Gastroesophageal sphincter (tissue), 3 donors: ENCODE data around the gene CTNNA3.

Source experiments
- CTCF ChIP-seq, 4 experiments: fragments of 200-600 bp in 2 of 4; fragments of 450-650 bp in 2 of 4; sonication (generic) in 1 of 4; IDR thresholded peaks; one replicate each; pipeline ENCODE4 v1.5.1; 2017 to 2019; ENCODE audit warnings: antibody characterized with exemption in 4 of 4, mild to moderate bottlenecking in 2 of 4, moderate library complexity in 2 of 4
- POLR2A ChIP-seq, 2 donors: fragments of 450-650 bp; IDR thresholded peaks; one replicate each; pipeline ENCODE4 v1.6.1; 2017; ENCODE audit warnings: antibody characterized with exemption in 2 of 2, mild to moderate bottlenecking in 2 of 2, moderate library complexity in 1 of 2

- no peak for TF ChIP-seq CTCF (IDR thresholded peaks at IDR 0.05)
- TF ChIP-seq POLR2A (IDR thresholded peaks at IDR 0.05): no peak
Observed at GRCh38 chr10:67553254-67553653, 142.7 kb downstream of the CTNNA3 start.
